RWPE1 (cell line): ENCODE data around the gene MUC21.

Experiments
- CTCF ChIA-PET: fragments of 350-600 bp; sonication (Branson Sonifier 250); formaldehyde crosslinking; extraction: SDS; loops from one replicate; lab custom pipeline; 2021; lab: Yijun Ruan, JAX
- POLR2A ChIA-PET: fragments of 400-600 bp; formaldehyde crosslinking; extraction: SDS; loops from one replicate; lab custom pipeline; 2020; ENCODE audit warnings: antibody characterized with exemption; ENCODE audit not compliant: low non-redundant PET; lab: Yijun Ruan, JAX
- DNase-seq: peaks from one replicate; pipeline ENCODE4 v3.0.0; 2012; ENCODE audit warnings: low spot score
- H3K27ac ChIP-seq: fragments of 450-650 bp; 2 replicates; pipeline ENCODE4 v1.5.1; 2017
- CTCF ChIP-seq: fragments of 450-650 bp; conservative IDR thresholded peaks from 2 replicates; pipeline ENCODE4 v1.5.1; 2017; ENCODE audit warnings: low read depth, mild to moderate bottlenecking

MUC21 gene

GRCh38 chr6:30979141-30979540, 4.4 kb upstream of the MUC21 start:
- TF ChIP-seq CTCF: no peak
- DNase-seq: no peak
- POLR2A ChIA-PET: no interaction called here
- no peak overlapping the region for H3K27ac ChIP-seq
- CTCF ChIA-PET: interaction anchor here (0.7 kb wide), 1 partner anchor 100 kb away, joined by 3 read pairs; no protein-coding TSS in a partner anchor

- DNase-seq: no peak
- ChIA-PET CTCF (interaction anchor here (0.7 kb wide), 1 partner anchor 100 kb away, joined by 3 read pairs; no protein-coding TSS in a partner anchor), POLR2A (no interaction called here)
- TF ChIP-seq CTCF: no peak
- no peak overlapping the region for H3K27ac ChIP-seq
Observed at GRCh38 chr6:30979690-30980089, 3.8 kb upstream of the MUC21 start.

- DNase-seq: no peak
- TF ChIP-seq CTCF: no peak
- CTCF ChIA-PET: interaction anchor here (0.5 kb wide), 1 partner anchor 79 kb away, joined by 4 read pairs; no protein-coding TSS in a partner anchor
- POLR2A ChIA-PET: no interaction called here
- no peak overlapping the region for H3K27ac ChIP-seq
Observed at GRCh38 chr6:30981942-30982772, 1.4 kb upstream of the MUC21 start.

GRCh38 chr6:30985490-30985889, 2.0 kb downstream of the MUC21 start:
- CTCF ChIA-PET: no interaction called here

GRCh38 chr6:30987304-30987703, 3.8 kb downstream of the MUC21 start:
- no peak for TF ChIP-seq CTCF
- ChIA-PET CTCF (no interaction called here), POLR2A (no interaction called here)
- H3K27ac ChIP-seq: no peak overlapping the region
- DNase-seq: no peak

More at GRCh38 chr6:30985490-30985889, 2.0 kb downstream of the MUC21 start:
- no peak for TF ChIP-seq CTCF
- H3K27ac ChIP-seq: no peak overlapping the region
- DNase-seq: no peak
- POLR2A ChIA-PET: no interaction called here

- H3K27ac ChIP-seq: no peak overlapping the region
- no peak for TF ChIP-seq CTCF
- POLR2A ChIA-PET: no interaction called here
- no peak for DNase-seq
- CTCF ChIA-PET: interaction anchor here (0.6 kb wide), 2 partner anchors 69 to 170 kb away, joined by 3 to 4 read pairs; partner anchors contain the start of gene TCF19
Observed at GRCh38 chr6:30988209-30988825, 4.8 kb downstream of the MUC21 start.
